Astrocyte (in vitro differentiated cells and primary cell): Measurements from ENCODE around the gene UST. TPM values are rescaled to one million over a fixed set of nuclear protein-coding genes. Genes with fewer than 3 reads are reported as not detected.

Source experiments
- DNase-seq: peaks from one replicate; pipeline ENCODE4 v3.0.0-alpha.2; 2010; ENCODE audit warnings: low read depth
- FAIRE-seq: peaks from 2 replicates; lab custom pipeline; 2011; peaks lifted over from hg19 to GRCh38; lab: Jason Lieb, UNC
- H2AFZ ChIP-seq: 2 replicates; pipeline ENCODE4 v1.6.0; 2012; ENCODE audit warnings: low read depth, low read length, inconsistent platforms
- H3K27ac ChIP-seq: 2 replicates; pipeline ENCODE4 v1.5.1; 2011; ENCODE audit warnings: low read depth, low read length, inconsistent platforms
- H3K27me3 ChIP-seq: 2 replicates; pipeline ENCODE4 v1.6.0; 2011; ENCODE audit warnings: low read length, inconsistent platforms; ENCODE audit not compliant: insufficient read depth
- H3K36me3 ChIP-seq: 2 replicates; pipeline ENCODE4 v1.5.1; 2011; ENCODE audit warnings: low read length, inconsistent platforms; ENCODE audit not compliant: insufficient read depth
- H3K4me1 ChIP-seq: 2 replicates; pipeline ENCODE4 v1.5.1; 2011; ENCODE audit warnings: low read length, inconsistent platforms; ENCODE audit not compliant: insufficient read depth
- H3K4me2 ChIP-seq: 2 replicates; pipeline ENCODE4 v1.6.0; 2012; ENCODE audit warnings: low read length, inconsistent platforms
- H3K4me3 ChIP-seq: 2 replicates; pipeline ENCODE4 v1.5.1; 2011; ENCODE audit warnings: low read depth, mild to moderate bottlenecking, low read length, inconsistent platforms; ENCODE audit not compliant: insufficient read depth
- H3K79me2 ChIP-seq: 2 replicates; pipeline ENCODE4 v1.6.0; 2012; ENCODE audit warnings: mild to moderate bottlenecking, low read length, inconsistent platforms; ENCODE audit not compliant: insufficient read depth
- H3K9ac ChIP-seq: 2 replicates; pipeline ENCODE4 v1.6.0; 2012; ENCODE audit warnings: mild to moderate bottlenecking, low read length, inconsistent platforms
- H3K9me3 ChIP-seq: 2 replicates; pipeline ENCODE4 v1.5.1; 2012; ENCODE audit warnings: low read depth, mild to moderate bottlenecking, low read length, inconsistent platforms; ENCODE audit not compliant: insufficient read depth
- H4K20me1 ChIP-seq: 2 replicates; pipeline ENCODE4 v1.6.0; 2012; ENCODE audit warnings: low read length, inconsistent platforms; ENCODE audit not compliant: insufficient read depth
- H3K27ac Mint-ChIP-seq: one replicate; pipeline ENCODE4 v1.8.0; 2021; ENCODE audit warnings: mild to moderate bottlenecking, mixed read lengths; ENCODE audit not compliant: unreplicated experiment
- H3K27me3 Mint-ChIP-seq: one replicate; pipeline ENCODE4 v1.8.0; 2021; ENCODE audit warnings: low read depth, mixed read lengths; ENCODE audit not compliant: unreplicated experiment
- H3K36me3 Mint-ChIP-seq: one replicate; pipeline ENCODE4 v1.8.0; 2021; ENCODE audit warnings: low read depth, mixed read lengths; ENCODE audit not compliant: unreplicated experiment
- H3K4me1 Mint-ChIP-seq: one replicate; pipeline ENCODE4 v1.8.0; 2021; ENCODE audit warnings: low read depth, mixed read lengths; ENCODE audit not compliant: unreplicated experiment
- H3K4me3 Mint-ChIP-seq: one replicate; pipeline ENCODE4 v1.8.0; 2021; ENCODE audit warnings: mild to moderate bottlenecking, moderate library complexity, mixed read lengths; ENCODE audit not compliant: unreplicated experiment
- H3K9me3 Mint-ChIP-seq: one replicate; pipeline ENCODE4 v1.8.0; 2021; ENCODE audit warnings: mild to moderate bottlenecking, mixed read lengths; ENCODE audit not compliant: unreplicated experiment
- EZH2 ChIP-seq: IDR thresholded peaks from 2 replicates; pipeline ENCODE4 v1.6.1; 2012; ENCODE audit warnings: mild to moderate bottlenecking, low read length, inconsistent platforms; ENCODE audit not compliant: insufficient read depth
- total RNA-seq: library from RNA; stranded (reverse); gene quantifications from 2 replicates; pipeline ENCODE4 v1.2.1, GENCODE V29; 2021
- TF ChIP-seq, protein P1 (sequence below): IDR thresholded peaks from 2 replicates; pipeline ENCODE4 v1.5.1; 2011; ENCODE audit warnings: low read depth, mild to moderate bottlenecking, inconsistent platforms, low read length, moderate library complexity; ENCODE audit not compliant: insufficient read depth

The UST gene
- total RNA-seq, 1 donor from 2014 or later: 15.3 TPM

DNA sequence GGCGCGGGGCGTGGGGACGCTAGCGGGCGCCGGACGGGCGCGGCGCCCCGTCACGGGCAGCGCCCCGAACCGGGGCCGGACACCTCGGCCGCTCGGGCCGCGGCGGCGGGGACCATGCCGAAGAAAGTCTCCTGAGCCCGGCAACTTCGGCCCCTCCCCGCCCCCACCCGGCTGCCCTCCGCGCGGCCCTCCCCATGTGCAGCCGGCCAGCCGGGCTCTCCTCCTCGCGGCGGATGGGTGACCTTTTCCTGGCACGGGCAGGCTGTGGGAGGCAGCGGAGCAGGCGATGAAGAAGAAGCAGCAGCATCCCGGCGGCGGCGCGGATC, 278 bp downstream of the UST start:
- Histone ChIP-seq H3K27ac (peak overlapping the region; percentile 64), H3K4me3 (peak overlapping the region; percentile 65), H4K20me1 (peaks cover 27% of the 10 kb centered on the region), H2AFZ (peak overlapping the region; percentile 79), H3K4me2 (peak overlapping the region; percentile 90), H3K9me3 (no peaks in the 10 kb centered on the region), H3K36me3 (no peaks in the 10 kb centered on the region), H3K9ac (peak overlapping the region; percentile 82), H3K79me2 (peaks cover 30% of the 10 kb centered on the region), H3K4me1 (peaks cover 14% of the 10 kb centered on the region), H3K27me3 (no peaks in the 10 kb centered on the region)
- peaks cover 7% of the 10 kb centered on the region for H3K27me3 Mint-ChIP-seq
- no peak overlapping the region for H3K27ac Mint-ChIP-seq
- no peaks in the 10 kb centered on the region for H3K36me3 Mint-ChIP-seq
- peaks cover 9% of the 10 kb centered on the region for H3K4me1 Mint-ChIP-seq
- peaks cover 2% of the 10 kb centered on the region for H3K9me3 Mint-ChIP-seq
- no peak for TF ChIP-seq EZH2
- TF ChIP-seq, protein P1, sequence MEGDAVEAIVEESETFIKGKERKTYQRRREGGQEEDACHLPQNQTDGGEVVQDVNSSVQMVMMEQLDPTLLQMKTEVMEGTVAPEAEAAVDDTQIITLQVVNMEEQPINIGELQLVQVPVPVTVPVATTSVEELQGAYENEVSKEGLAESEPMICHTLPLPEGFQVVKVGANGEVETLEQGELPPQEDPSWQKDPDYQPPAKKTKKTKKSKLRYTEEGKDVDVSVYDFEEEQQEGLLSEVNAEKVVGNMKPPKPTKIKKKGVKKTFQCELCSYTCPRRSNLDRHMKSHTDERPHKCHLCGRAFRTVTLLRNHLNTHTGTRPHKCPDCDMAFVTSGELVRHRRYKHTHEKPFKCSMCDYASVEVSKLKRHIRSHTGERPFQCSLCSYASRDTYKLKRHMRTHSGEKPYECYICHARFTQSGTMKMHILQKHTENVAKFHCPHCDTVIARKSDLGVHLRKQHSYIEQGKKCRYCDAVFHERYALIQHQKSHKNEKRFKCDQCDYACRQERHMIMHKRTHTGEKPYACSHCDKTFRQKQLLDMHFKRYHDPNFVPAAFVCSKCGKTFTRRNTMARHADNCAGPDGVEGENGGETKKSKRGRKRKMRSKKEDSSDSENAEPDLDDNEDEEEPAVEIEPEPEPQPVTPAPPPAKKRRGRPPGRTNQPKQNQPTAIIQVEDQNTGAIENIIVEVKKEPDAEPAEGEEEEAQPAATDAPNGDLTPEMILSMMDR: no peak
- H3K4me3 Mint-ChIP-seq: peak overlapping the region; percentile 90
- DNase-seq (no peak), FAIRE-seq (no peak)

DNA sequence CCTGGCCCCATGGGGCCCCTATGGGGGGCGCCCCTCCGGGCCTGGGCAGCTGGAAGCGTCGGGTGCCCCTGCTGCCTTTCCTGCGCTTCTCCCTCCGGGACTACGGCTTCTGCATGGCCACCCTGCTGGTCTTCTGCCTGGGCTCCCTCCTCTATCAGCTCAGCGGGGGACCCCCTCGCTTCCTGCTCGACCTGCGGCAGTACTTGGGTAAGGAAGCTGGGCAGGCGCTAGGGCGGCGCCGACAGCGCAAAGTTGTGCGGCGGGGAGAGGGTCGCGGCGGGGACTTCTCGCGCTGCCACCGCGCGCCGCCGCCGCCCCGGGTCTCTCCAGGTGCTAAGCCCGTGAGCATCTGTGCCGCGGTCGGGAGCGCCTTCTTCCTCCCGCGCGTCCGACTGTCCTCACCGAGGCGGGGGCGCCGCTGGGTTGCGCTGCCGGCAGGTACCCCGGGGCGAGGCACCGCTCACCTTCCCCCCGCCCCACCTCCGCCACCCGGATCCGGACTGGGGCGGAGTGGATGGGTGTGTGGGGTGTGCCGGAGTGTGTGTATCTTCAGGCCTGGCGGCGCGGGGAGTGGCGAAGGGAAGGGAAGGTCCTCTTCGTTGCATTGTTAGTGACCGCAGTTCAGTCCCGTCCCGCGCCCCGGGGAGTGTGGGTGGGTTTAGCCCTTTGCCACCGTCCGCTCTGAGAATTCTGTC, 788 bp downstream of the UST start:
- H3K27me3 Mint-ChIP-seq: peaks cover 7% of the 10 kb centered on the region
- Histone ChIP-seq H2AFZ (peak overlapping the region; percentile 79), H3K27me3 (no peaks in the 10 kb centered on the region), H3K4me1 (peaks cover 14% of the 10 kb centered on the region), H3K9ac (peak overlapping the region; percentile 82), H4K20me1 (peaks cover 27% of the 10 kb centered on the region), H3K4me2 (peak overlapping the region; percentile 90), H3K79me2 (peaks cover 33% of the 10 kb centered on the region), H3K4me3 (peak overlapping the region; percentile 65), H3K27ac (peak overlapping the region; percentile 64), H3K9me3 (no peaks in the 10 kb centered on the region), H3K36me3 (no peaks in the 10 kb centered on the region)
- DNase-seq (peak; percentile 19), FAIRE-seq (no peak)
- H3K4me3 Mint-ChIP-seq: peak overlapping the region; percentile 90
- H3K4me1 Mint-ChIP-seq: peaks cover 9% of the 10 kb centered on the region
- no peaks in the 10 kb centered on the region for H3K36me3 Mint-ChIP-seq
- no peak overlapping the region for H3K27ac Mint-ChIP-seq
- TF ChIP-seq EZH2: no peak
- TF ChIP-seq, protein P1: no peak
- H3K9me3 Mint-ChIP-seq: peaks cover 2% of the 10 kb centered on the region

DNA sequence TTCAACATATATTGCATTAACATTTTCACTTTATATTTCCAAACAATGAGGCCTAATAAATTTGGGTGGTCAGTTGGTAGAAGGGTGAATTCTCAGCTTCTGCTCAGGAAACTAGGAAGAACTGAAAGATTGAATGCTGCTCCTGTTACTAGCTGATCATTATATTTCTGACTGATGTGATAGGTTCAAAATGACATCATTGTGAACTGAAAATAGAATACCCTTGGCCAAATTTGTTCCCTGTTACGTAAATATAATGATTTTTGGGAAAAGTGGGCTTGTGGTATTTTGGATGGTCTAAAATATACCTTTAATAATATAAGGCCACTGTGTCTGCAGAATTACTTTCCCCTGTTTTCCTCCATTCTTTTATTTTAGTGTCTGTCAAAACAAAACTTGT, 2.8 kb downstream of the UST start:
- Mint-ChIP-seq H3K27me3 (peaks cover 5% of the 10 kb centered on the region), H3K4me1 (peaks cover 2% of the 10 kb centered on the region), H3K9me3 (no peaks in the 10 kb centered on the region), H3K36me3 (no peaks in the 10 kb centered on the region), H3K4me3 (no peak overlapping the region), H3K27ac (no peak overlapping the region)
- Histone ChIP-seq H4K20me1 (peaks cover 27% of the 10 kb centered on the region), H3K27ac (no peak overlapping the region), H3K9ac (no peak overlapping the region), H3K79me2 (peaks cover 42% of the 10 kb centered on the region), H3K4me3 (no peak overlapping the region), H2AFZ (no peak overlapping the region), H3K9me3 (no peaks in the 10 kb centered on the region), H3K27me3 (no peaks in the 10 kb centered on the region), H3K4me1 (peaks cover 14% of the 10 kb centered on the region), H3K4me2 (no peak overlapping the region), H3K36me3 (no peaks in the 10 kb centered on the region)
- no peak for TF ChIP-seq EZH2
- TF ChIP-seq, protein P1: no peak
- no peak for DNase-seq
- no peak for FAIRE-seq
